ENCODE measurements around the gene SLC26A9. TPM values are rescaled to one million over a fixed set of nuclear protein-coding genes. Genes with fewer than 3 reads are reported as not detected.
A peak's percentile ranks its signal among the peaks of the same experiment; 100 is the strongest.

SLC26A9 gene
- total RNA-seq, 1 experiment from 2014 or later, result not detected

DNA sequence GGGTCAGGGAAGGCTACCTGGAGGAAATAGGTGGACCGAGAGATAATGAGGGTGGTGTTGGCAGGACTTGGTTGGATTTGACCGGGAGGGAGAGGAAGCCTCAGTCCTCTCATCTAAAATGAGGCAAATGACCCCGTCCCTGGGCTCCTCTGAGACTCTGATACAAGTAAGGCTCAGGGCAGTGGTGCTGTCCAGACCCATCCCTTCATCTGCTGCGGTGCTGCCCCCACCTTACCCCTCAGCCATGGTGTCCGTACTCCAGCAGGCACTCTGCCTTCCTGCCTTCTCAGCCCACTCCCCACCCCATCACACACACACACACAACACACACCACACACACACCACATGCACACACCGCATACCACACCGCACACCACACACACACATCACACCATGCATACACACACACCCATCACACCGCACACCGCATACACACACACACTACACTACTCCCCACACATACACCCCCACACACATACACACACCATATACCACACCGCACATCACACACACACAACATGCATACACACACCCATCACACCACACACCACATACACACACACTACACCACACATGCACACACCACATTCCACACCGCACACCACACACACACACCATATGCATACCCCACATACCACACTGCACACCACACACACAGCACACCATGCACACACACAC is 29.4 kb upstream of the SLC26A9 start:
- H3K27me3 ChIP-seq (ENCODE audit: control insufficient read depth, insufficient read depth, low read length), result no peaks in the 10 kb centered on the region; the same call in 1 of the 2 replicates
- H3K36me3 ChIP-seq (ENCODE audit: control insufficient read depth, insufficient read depth, low read length), result no peaks in the 10 kb centered on the region
- POLR2A ChIA-PET, result interaction anchor here (0.7 kb wide), 1 partner anchor 181 kb away, joined by 4 read pairs; no protein-coding TSS in a partner anchor
- no peaks in the 10 kb centered on the region for H3K4me1 ChIP-seq (ENCODE audit: control insufficient read depth, insufficient read depth, low read length)
- no TSS peak for BruUV-seq (replicated peaks)
- TF ChIP-seq POLR2AphosphoS5 (IDR thresholded peaks at IDR 0.05; ENCODE audit: low read depth, low read length) (no peak), SIN3A (IDR thresholded peaks at IDR 0.05; ENCODE audit: borderline replicate concordance, insufficient read depth, low read depth, low read length) (no peak), TCF7L2 (IDR thresholded peaks at IDR 0.05; ENCODE audit: low read depth, low read length) (no peak)
- TF ChIP-seq, protein P1, sequence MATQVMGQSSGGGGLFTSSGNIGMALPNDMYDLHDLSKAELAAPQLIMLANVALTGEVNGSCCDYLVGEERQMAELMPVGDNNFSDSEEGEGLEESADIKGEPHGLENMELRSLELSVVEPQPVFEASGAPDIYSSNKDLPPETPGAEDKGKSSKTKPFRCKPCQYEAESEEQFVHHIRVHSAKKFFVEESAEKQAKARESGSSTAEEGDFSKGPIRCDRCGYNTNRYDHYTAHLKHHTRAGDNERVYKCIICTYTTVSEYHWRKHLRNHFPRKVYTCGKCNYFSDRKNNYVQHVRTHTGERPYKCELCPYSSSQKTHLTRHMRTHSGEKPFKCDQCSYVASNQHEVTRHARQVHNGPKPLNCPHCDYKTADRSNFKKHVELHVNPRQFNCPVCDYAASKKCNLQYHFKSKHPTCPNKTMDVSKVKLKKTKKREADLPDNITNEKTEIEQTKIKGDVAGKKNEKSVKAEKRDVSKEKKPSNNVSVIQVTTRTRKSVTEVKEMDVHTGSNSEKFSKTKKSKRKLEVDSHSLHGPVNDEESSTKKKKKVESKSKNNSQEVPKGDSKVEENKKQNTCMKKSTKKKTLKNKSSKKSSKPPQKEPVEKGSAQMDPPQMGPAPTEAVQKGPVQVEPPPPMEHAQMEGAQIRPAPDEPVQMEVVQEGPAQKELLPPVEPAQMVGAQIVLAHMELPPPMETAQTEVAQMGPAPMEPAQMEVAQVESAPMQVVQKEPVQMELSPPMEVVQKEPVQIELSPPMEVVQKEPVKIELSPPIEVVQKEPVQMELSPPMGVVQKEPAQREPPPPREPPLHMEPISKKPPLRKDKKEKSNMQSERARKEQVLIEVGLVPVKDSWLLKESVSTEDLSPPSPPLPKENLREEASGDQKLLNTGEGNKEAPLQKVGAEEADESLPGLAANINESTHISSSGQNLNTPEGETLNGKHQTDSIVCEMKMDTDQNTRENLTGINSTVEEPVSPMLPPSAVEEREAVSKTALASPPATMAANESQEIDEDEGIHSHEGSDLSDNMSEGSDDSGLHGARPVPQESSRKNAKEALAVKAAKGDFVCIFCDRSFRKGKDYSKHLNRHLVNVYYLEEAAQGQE (IDR thresholded peaks at IDR 0.05; ENCODE audit: insufficient read depth in 1 of 2, low read depth in 2 of 2, low read length in 1 of 2), result no peak
- TF ChIP-seq, protein P2, sequence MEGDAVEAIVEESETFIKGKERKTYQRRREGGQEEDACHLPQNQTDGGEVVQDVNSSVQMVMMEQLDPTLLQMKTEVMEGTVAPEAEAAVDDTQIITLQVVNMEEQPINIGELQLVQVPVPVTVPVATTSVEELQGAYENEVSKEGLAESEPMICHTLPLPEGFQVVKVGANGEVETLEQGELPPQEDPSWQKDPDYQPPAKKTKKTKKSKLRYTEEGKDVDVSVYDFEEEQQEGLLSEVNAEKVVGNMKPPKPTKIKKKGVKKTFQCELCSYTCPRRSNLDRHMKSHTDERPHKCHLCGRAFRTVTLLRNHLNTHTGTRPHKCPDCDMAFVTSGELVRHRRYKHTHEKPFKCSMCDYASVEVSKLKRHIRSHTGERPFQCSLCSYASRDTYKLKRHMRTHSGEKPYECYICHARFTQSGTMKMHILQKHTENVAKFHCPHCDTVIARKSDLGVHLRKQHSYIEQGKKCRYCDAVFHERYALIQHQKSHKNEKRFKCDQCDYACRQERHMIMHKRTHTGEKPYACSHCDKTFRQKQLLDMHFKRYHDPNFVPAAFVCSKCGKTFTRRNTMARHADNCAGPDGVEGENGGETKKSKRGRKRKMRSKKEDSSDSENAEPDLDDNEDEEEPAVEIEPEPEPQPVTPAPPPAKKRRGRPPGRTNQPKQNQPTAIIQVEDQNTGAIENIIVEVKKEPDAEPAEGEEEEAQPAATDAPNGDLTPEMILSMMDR (IDR thresholded peaks at IDR 0.05), result no peak
- in situ Hi-C loops (cut with HindIII; ENCODE audit: low pct_unique_long_range_greater_than_20kb, low sequenced_read_pairs) (no loop called here), intact Hi-C loops (cut with micrococcal nuclease; ENCODE audit: unreplicated experiment) (no loop called here)
- 0 out of 2 replicates have a peak, but pooled peaks have one; percentile 35 for ATAC-seq
- no peak overlapping the region for H3K4me3 ChIP-seq (ENCODE audit: low read depth in 2 of 2, low read length in 2 of 2)
- DNase-seq (ENCODE audit: low read depth, low spot score), result no peak
- CTCF ChIA-PET, result interaction anchor here (0.7 kb wide), 1 partner anchor 181 kb away, joined by 3 read pairs; no protein-coding TSS in a partner anchor
- no peaks in the 10 kb centered on the region for H3K9me3 ChIP-seq (ENCODE audit: control insufficient read depth, insufficient read depth, low read depth, low read length)
- no peak overlapping the region for H3K27ac ChIP-seq (ENCODE audit: low read length)

DNA sequence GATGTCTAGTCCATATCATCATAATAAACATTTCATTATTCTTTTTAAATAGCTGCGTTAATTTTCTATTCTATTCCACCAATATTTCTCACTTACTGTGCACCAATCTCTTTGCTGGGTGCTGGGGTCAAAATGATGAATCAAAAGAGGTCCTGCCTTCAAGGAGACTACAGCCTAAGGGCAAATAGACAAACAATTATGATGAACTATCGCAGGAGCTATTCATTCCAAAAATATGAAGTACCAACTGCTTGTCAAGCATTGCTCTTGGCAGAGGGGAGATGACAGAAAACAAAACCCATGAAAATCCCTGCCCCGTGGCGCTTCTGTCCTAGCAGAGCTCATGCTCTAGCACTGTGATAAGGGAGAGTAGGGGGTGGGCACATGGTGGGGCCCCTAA is 28.8 kb upstream of the SLC26A9 start:
- no peak for DNase-seq (ENCODE audit: low read depth, low spot score)
- ChIA-PET POLR2A (interaction anchor here (0.7 kb wide), 1 partner anchor 180 kb away, joined by 4 read pairs; no protein-coding TSS in a partner anchor), CTCF (interaction anchor here (0.7 kb wide), 1 partner anchor 180 kb away, joined by 3 read pairs; no protein-coding TSS in a partner anchor)
- no TSS peak for BruUV-seq (replicated peaks)
- H3K9me3 ChIP-seq (ENCODE audit: control insufficient read depth, insufficient read depth, low read depth, low read length), result no peaks in the 10 kb centered on the region
- TF ChIP-seq, protein P2 (IDR thresholded peaks at IDR 0.05), result no peak
- TF ChIP-seq POLR2AphosphoS5 (IDR thresholded peaks at IDR 0.05; ENCODE audit: low read depth, low read length) (no peak), TCF7L2 (IDR thresholded peaks at IDR 0.05; ENCODE audit: low read depth, low read length) (no peak), SIN3A (IDR thresholded peaks at IDR 0.05; ENCODE audit: borderline replicate concordance, insufficient read depth, low read depth, low read length) (no peak)
- H3K36me3 ChIP-seq (ENCODE audit: control insufficient read depth, insufficient read depth, low read length), result no peaks in the 10 kb centered on the region
- intact Hi-C loops (cut with micrococcal nuclease; ENCODE audit: unreplicated experiment) (no loop called here), in situ Hi-C loops (cut with HindIII; ENCODE audit: low pct_unique_long_range_greater_than_20kb, low sequenced_read_pairs) (no loop called here)
- no peak overlapping the region for H3K27ac ChIP-seq (ENCODE audit: low read length)
- 0 out of 2 replicates have a peak, but pooled peaks have one; percentile 23 for ATAC-seq
- H3K4me3 ChIP-seq (ENCODE audit: low read depth in 2 of 2, low read length in 2 of 2), result no peak overlapping the region
- no peaks in the 10 kb centered on the region for H3K4me1 ChIP-seq (ENCODE audit: control insufficient read depth, insufficient read depth, low read length)
- H3K27me3 ChIP-seq (ENCODE audit: control insufficient read depth, insufficient read depth, low read length), result no peaks in the 10 kb centered on the region
